HCEC 1CT (cell line): ENCODE measurements around the gene OR9A4.
"Not testable (repeated sequence)": the region's sequence is repeated elsewhere in the genome, so short reads cannot be mapped to it uniquely, and the experiment has no call there.

ENCODE experiments used
- DNase-seq: peaks from one replicate; pipeline ENCODE4 v3.0.0-alpha.2; 2017

Gene OR9A4, protein sequence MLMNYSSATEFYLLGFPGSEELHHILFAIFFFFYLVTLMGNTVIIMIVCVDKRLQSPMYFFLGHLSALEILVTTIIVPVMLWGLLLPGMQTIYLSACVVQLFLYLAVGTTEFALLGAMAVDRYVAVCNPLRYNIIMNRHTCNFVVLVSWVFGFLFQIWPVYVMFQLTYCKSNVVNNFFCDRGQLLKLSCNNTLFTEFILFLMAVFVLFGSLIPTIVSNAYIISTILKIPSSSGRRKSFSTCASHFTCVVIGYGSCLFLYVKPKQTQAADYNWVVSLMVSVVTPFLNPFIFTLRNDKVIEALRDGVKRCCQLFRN

DNA sequence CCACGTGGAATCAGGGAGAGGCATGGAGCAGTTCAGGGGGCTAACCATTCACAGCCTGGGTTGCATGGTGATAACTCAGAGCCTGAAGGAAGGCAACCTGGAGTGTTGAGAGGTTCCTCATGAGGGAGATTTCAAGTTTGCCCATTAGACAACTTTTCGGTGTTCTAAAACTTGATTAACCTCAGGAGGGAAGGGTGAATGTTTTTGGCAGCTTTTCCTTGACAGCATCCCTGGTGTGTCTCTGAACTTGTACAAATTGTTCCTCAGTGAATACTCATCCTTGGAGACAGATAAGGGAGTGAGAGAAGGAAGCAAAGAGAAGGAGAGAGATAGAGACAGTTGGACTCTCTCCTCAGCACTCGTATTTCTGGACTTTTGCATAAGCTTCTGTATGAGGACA, at the start of gene OR9A4:
TSS of gene OR9A4 (plus strand) at position 301 of the 400 bp plus-strand sequence. CDS start 2,477 bp downstream, outside the sequence.
- no peak for DNase-seq

DNA sequence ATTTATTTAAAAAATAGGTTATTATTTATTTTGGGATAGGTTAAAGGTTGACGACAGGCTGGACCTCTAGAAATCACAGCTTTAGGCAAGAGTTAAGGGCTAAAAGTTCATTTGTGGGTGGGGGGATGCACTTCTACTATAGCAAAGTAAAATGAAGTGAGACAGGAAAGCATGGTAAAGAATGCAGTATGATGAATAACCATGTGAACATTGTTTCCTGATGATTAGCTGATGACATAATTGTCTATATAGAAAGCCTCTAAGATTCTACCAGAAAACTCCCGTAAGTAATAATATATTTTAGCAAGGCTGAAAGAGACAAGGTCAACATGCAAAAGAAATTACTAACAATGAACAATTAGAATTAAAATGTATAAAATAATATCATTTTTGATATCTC, 49.2 kb upstream of the OR9A4 start:
- DNase-seq: peak; percentile 58

DNA sequence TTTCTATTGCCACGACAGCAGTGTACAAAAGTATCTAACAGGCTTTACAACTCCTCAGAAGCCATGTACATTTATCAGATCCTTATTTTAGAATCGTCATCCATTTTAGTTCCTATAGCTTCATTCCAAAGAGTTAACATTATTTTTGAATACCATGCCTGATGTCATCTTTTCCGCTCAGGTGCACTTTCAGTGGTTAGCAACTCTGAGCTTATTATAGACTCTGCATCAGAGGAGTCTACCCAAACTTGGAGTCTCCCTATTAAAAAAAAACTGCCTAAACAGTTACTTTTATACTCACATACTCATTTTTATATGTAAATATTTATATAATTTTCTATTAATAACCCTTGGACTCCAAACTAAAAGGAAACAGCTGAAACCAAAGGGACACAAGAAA, 43.3 kb upstream of the OR9A4 start:
- no peak for DNase-seq

DNA sequence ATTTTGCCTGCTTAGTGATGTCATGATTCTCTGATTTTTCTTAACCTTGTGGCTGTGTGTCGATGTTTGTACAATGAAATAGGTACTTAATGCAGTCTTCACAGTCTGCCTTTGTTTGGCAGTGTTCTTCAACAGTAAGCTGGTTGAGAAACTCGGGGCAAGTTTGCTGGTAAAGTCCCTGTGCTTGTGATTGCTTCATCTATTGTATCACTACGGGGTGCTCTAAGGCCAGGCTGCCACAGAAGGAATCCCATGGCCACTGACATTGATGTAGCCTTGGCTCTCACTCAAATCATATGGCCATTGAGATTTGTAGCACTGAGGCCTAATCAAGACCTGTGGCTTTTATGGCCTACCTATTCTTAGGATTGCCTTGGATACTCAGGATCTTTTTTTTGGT, 41.4 kb upstream of the OR9A4 start:
- peak; percentile 30 for DNase-seq

DNA sequence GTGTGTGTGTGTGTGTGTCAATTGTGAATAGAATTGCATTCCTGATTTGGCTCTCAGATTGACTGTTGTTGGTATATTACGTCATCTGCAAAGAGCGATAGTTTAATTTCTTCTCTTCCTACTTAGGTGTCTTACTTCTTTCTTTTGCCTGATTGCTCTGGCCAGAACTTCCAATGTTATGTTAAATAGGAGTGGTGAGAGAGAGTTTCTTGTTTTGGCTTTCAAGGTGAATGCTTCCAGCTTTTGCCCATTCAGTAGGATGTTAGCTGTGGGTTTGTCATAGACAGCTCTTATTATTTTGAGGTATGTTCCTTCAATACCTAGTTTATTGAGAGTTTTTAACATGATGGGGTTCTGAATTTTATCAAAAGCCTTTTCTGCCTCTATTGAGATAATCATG, 40.7 kb upstream of the OR9A4 start:
- no peak for DNase-seq

DNA sequence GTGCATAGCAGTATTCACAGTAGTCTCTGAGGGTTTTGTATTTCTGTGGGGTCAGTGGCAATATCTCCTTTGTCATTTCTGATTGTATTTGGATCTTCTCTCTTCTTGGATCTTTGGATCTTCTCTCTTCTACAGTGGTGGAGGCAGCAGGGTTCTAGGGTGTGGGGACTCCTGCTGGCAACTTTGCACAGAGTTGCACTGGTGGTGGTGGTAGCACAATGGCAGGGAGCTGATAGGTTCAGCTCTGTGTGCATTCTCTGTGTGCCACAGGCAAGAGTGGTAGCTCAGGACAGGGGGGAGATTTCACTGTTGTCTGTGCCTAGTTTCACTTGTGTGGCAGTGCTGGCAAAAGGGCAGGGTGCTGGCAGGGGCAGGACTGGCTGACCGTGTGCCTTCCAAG, 39.8 kb upstream of the OR9A4 start:
- DNase-seq: no peak

DNA sequence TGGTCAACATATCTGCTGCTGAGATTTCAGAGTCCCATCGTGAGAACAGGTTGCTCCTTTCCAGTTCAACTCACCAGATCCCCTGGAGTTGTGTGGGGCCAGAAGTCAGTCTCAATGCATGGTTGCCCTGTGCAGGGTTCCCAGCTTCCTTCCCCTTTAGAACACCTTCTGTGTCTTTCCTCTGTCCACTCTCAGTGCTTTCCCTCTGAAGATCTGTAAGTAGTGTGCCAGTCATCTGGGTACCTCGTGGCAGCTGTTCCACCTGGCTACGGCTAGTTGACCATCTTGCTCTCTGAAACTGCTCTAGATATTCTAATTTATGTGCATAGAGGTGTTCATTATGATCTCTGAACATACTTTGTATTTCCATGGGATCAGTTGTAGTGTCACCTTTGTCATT, 38.8 kb upstream of the OR9A4 start:
- no peak for DNase-seq

DNA sequence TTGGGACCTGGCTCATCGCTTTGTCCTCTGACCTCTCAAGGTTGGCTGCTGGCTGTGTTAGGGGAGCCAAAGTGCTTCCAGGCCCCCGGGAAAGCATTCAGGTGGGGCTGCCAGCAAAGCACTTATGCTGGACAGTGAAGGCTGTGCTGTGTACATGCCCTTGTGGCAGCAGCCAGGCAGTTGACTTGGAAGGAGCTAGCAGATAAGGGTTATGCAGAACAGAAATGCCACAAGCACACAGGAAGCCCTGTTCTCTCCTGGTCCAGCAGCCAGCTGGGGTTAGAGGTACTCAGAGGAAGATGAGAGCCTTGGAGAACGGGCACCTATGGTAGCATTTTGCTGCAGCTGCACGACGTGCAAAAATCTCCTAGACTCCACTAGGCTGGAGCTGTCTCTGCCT, 35.2 kb upstream of the OR9A4 start:
- DNase-seq: no peak

DNA sequence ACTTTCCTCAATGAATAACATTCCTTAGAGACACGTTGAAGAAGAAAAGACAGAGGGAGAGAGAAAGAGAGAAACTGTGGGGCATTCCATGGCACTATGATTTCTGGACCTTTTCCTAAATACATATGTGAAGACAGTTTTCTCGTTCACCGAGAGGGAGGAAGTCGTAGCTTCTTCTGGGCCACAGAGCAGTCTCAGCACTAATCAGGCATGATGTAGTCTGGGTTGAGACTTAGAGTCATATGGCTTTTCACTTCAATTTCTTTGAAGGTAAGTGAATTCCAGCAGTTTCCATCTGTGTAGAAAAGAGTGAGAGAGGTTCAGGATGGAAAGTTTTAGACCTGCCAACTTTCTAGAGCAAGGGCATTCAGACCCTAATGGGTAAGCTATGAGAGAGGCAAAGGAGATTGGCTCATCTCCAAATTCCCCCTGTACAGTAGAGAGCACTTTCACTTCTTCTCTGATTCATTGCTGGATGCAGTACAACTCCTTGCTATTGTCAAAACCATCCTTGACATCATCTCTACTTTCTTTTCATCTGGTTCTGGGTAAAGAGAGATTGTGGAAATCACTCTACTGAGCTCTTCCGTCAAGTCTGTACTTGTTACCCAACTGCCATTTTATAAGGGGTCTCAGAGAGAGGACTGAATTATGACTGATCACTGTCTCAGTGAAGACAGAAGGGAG, 31.5 kb upstream of the OR9A4 start:
- no peak for DNase-seq

DNA sequence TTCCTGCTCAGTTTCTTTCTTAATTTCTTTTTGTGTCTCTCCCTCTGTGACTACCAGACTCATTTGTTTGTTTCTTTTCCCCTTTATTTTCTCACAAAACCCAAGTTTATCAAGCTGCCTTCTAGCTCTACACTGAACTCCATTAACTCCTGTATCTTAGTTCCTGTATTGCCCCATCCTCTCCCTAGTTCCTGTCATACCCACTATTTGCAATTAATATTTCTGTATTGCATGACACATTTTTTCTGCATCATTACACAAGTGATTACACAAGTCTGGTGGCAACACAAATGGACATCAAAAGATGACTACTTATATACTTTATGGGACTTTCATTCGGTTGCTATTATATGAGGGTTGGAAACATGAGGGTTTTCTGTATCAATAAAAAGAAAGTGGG, 26.9 kb upstream of the OR9A4 start:
- no peak for DNase-seq

DNA sequence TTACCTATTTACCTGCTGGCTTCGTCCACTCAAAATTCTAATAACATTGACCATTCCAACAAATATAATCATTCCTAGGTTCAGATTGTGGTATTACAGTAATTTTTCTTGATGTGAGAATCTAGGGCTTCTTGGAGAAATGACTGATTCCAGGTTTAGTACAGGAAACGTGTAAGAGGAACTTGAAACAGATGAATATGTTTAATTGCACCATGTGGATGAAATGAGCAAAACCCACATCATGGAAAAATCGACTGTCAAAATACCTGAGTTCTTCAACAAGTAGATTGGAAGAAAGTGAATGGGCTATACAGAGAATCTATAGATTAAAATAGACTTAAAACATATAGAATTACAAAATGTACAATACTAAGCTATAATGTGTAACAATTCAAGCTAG, 24.9 kb upstream of the OR9A4 start:
- DNase-seq: no peak

DNA sequence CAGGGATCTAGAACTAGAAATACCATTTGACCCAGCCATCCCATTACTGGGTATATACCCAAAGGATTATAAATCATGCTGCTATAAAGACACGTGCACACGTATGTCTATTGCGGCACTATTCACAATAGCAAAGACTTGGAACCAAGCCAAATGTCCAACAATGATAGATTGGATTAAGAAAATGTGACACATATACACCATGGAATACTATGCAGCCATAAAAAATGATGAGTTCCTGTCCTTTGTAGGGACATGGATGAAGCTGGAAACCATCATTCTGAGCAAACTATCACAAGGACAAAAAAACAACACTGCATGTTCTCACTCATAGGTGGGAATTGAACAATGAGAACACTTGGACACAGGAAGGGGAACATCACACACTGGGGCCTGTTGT, 16.8 kb upstream of the OR9A4 start:
- DNase-seq: not testable (repeated sequence)

DNA sequence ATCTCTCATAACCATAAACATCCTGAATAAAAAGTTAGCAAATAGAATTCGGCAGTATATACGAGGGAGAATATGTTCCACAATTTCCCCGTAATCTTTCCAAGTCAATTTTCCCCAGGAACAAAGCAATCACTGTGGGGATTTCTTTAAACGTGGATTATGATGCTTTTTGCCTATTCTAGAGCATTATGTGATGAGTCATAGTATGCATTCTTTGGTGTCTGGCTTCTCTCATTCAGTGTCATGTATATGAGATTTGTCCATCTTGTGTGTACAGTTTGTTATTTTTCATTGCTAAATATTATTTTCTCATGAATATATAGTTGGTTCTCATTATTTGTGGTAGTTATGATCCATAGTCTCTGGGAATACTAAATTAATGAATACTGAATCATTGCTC, 9.9 kb upstream of the OR9A4 start:
- DNase-seq: no peak

DNA sequence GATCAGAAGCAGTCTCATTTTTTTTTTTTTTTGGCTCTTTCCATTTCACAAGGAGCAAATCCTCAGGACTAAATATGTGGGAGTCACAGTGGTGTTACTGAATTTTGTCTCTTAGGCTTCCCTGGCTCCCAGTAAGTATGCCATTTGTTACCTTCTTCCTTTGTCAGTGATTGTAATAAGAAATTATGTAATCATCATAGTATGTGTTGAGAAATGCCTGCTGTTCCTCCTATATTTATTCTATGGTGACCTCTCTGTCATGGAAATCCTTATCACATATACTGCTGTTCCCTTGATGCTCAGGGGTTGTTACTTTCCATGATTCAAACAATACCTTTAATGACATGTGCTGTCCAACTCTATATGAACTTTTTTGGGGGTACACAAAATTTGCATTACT, 4.8 kb upstream of the OR9A4 start:
- DNase-seq: no peak

DNA sequence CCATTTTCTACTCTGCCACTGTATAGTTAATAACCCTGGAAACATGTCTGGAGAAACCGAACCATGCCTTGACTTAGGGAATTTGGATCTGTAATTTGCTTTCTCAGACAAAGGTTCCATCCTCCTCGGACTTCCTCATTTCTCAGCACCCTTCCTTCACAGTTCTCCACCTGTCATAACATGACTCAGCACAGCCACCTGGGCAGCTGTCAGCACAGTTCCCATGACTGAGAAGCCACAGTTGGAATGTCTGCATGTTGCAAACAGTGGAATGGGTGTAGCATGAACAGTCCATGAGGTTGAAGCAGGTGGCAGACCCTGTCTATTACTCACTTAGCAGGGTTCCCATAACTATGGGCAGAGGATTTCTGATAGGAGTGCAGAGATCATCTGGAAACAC, 634 bp upstream of the OR9A4 start:
- no peak for DNase-seq

DNA sequence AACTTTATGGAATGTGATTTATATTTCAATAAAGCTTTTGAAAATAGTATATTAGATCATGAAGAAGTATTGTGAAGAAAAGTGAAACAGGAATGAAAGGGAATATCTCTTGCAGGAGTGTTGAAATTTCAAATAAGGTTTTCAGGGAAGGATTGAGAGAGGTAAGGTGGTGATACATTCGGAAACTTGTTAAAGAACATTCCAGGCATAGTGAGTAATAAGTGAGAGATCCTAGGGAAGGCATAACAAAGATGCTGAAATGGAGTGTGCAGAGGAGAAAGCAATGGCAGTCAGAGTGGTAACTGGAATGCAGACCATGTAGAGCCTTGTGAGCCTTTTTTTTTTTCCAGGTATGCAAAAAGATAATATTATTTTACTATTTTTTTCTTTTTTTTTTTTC, 4.1 kb downstream of the OR9A4 start:
- DNase-seq: no peak

DNA sequence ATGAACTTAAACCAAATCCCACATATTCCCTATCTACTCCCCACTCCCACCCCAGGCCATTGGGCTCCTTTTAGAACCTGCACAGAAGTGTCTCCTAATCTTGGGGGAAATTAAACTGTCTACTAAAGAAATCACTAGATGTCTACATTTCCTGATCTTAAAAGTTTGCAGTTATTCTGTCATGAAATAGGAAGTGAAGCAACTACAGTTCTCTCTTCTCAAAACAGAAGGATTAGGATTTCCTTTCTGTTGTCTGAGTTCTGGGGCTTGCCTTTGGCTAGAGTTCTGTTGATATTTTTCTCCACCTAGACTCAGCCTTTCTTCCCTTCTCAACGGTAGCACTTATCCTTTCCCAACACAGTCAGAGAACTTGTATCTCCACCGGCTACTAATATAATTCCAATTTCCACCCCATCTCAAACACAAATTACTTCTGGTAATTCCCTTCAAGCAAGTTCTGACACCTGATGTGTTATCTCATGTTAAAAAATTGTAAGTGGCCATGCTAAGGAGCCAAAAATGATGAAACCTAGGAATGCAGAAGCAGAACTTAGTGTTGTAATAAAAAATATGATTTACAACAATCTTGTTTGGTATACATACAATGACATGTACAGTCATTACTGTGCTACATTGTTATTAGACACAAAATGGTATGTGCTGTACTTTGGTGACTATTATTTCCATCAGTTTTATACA, 12.1 kb downstream of the OR9A4 start:
- DNase-seq: no peak

DNA sequence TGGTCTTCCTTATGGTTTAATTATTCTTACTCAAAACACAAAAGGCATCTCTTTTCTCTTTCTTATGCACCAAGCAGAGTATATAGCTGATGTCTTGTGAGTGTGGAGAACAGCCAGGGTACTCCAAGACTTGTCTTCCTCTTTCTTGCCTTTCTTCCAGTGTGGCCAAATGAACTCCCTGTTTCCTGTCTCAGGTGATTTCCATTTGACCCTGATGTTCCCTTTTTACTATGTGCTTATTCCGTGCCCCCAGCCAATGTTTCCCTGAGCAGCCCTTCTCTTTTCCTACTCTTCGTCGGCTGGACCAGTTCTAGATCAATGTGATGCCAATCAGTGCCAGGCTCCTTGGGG, 12.6 kb downstream of the OR9A4 start:
- DNase-seq: no peak

DNA sequence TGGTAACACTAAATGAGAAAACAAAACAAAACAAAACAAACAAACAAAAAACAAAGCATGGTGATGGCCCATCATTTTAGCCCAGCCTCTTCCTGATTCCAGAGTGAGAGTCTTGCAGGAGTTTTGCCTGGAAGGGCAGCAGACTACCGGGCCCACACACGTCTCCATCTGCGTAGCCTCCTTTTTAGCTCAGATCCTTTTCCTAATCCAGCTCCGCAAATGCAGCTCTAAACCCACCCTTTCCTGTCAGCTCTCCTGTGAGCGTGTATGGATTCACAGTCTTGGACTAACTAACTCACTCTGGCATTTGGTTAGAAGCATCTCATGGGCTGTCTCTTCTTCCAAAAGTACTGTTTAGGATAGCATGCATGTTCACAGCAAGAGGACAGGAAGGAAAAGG, 14.0 kb downstream of the OR9A4 start:
- no peak for DNase-seq

DNA sequence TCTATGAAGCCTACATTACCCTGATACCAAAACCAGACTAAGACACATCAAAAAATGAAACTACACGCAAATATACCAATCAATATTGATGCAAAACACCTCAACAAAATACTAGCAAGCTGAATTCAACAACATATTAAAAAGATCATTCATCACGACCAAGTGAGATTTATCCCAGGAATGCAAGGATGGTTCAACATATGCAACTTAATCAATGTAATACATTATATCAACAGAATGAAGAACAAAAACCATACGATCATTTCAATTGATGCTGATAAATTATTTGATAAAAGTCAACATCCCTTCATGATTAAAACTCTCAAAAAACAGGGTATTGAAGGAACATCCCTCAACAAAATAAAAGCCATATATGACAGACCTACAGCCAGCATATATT, 24.9 kb downstream of the OR9A4 start:
- DNase-seq: no peak

DNA sequence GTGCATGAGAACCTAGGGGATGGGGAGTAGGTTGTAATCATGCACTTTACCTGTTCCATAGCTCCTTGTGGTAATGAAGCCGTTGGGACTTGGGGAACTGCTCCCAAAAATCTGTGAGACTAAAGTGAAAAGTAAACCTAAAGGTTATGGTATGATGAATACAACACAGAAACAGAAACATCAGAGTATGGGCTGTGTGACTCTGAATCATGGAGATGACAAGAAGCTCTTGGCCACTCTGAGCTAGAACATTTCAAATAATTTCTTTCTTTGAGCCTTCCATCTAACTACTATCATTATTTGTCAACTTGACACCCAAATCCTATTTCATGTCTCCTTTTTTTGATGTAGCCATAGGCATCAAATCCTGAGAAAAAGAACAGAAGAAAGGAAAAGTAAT, 27.6 kb downstream of the OR9A4 start:
- DNase-seq: no peak

DNA sequence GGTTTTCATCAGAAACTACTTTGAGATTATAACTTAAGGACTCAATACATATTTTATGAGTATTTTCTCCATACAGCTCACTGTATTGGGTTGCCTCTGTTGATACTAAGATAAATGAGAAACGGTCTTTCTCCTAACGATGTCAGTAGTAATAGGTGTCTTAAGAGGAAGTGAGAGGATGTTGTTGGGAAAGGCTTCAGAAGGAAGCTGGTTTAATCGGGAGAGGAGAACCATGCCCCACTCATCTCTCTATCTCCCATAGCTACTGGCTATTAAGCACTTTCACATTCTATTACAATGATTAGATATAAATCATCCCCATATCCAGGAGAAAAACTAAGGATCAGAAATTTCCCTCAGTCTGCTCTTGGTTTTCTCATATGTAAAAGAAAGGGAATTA, 28.6 kb downstream of the OR9A4 start:
- DNase-seq: no peak

DNA sequence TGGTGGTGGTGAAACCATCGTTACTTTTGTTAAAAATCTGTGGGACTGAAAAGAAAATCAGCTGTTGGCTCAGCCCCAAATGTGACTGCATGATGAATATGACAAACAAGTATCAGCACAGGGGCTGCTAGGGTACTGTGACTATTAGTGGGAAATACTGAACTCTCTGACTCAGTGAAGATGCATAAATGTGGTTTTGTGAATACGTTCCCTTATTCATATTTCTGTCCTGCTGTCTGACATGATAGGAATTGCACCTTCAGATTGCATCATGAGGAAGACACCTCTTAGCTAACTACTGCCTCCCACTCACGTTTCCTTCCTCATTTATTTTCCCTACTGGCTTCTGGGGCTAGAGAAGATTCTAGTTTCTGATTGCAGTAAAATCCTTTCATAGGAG, 29.2 kb downstream of the OR9A4 start:
- peak; percentile 41 for DNase-seq

DNA sequence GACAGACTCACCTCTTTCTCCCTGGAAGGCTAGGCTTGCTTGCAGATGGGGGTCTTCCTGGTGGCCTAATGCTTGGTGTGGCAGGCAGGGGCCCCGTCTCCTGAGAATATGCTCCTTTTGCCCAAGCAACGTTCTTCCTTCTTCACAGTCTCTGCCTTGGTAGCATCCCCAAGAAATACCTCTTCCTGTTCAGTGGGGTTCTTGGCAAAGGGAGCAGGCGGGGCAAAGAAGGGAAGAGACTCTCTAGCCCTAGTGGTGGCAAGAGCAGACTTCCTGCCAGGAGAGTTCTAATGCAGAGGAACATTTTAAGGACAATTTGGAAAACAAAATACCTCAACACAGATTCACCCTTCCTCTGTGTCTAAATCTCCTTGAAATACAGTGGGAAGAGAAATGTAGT, 30.6 kb downstream of the OR9A4 start, which contains the start of gene CLEC5A:
TSS of gene CLEC5A (minus strand) at position 179 of the 400 bp plus-strand sequence. CDS start 682 bp downstream, outside the sequence.
- no peak for DNase-seq
